Measurements from ENCODE around the gene PHACTR1. TPM values are rescaled to one million over a fixed set of nuclear protein-coding genes. Genes with fewer than 3 reads are reported as not detected.

Gene PHACTR1
- total and polyA plus RNA-seq, 9 of the 15 experiments (the other 6 are each of a cell fraction or from before 2014, with no cell fraction given): 11.5 to 32.6 (median 22.0) TPM

DNA sequence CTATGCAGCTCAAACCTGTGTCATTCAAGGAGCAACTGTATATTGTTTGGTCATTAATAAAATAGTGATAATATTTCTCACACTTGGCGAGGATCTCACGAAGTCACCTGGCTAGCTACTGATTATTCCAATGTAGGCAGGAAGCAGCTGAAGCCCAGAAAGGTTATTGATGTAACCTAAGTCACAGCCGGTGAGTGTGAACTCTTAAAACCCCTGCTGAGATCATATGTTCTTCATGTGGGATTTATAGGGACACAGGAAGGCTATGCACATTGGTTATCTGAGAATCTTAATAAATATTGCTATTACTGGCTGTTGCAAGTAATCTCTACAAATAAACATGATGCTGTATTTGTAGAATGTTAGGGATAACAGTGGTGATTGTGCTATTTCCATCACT, 450.3 kb downstream of the PHACTR1 start:
- H2AFZ ChIP-seq (ENCODE audit: low read depth, low read length): no peak overlapping the region
- WGBS (ENCODE audit: insufficient coverage, low coverage, missing lambda C conversion rate): 0% methylated on average over 3 of the region's 3 CpGs
- TF ChIP-seq NKRF (IDR thresholded peaks at IDR 0.05; ENCODE audit: borderline replicate concordance): no peak
- TF ChIP-seq NFRKB (IDR thresholded peaks at IDR 0.05; ENCODE audit: low read depth): no peak
- TF ChIP-seq ZNF316 (IDR thresholded peaks at IDR 0.05): no peak
- no peak for TF ChIP-seq ZBTB12 (CRISPR knock-in tag; IDR thresholded peaks at IDR 0.05)
- TF ChIP-seq ZNF57 (CRISPR knock-in tag; IDR thresholded peaks at IDR 0.05): no peak
- TF ChIP-seq CBX8 (IDR thresholded peaks at IDR 0.05; ENCODE audit: borderline replicate concordance, extremely low read depth, low read depth, low read length, poor library complexity, severe bottlenecking): no peak
- TF ChIP-seq, protein P1, sequence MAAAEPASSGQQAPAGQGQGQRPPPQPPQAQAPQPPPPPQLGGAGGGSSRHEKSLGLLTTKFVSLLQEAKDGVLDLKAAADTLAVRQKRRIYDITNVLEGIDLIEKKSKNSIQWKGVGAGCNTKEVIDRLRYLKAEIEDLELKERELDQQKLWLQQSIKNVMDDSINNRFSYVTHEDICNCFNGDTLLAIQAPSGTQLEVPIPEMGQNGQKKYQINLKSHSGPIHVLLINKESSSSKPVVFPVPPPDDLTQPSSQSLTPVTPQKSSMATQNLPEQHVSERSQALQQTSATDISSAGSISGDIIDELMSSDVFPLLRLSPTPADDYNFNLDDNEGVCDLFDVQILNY (CRISPR knock-in tag; IDR thresholded peaks at IDR 0.05): no peak
- TF ChIP-seq ZNF134 (CRISPR knock-in tag; conservative IDR thresholded peaks at IDR 0.05): no peak
- ChIA-PET CTCF (ENCODE audit: low intra/inter-chr PET ratio) (no interaction called here), POLR2A (no interaction called here)
- peaks cover 11 to 56% of the 10 kb centered on the region in 2 experiments for H3K27me3 ChIP-seq (ENCODE audit: control insufficient read depth in 2 of 2, insufficient read depth in 2 of 2, low read length in 2 of 2)
- no peaks in the 10 kb centered on the region for H3K79me2 ChIP-seq (ENCODE audit: control insufficient read depth, insufficient read depth, low read length)
- BruUV-seq (replicated peaks): no TSS peak
- H3K9ac ChIP-seq (ENCODE audit: insufficient read depth in 1 of 2, low read depth in 2 of 2, low read length in 2 of 2): no peak overlapping the region
- no peaks in the 10 kb centered on the region for H3K9me1 ChIP-seq (ENCODE audit: control insufficient read depth, insufficient read depth, low read length)
- H3K4me1 ChIP-seq (replicated peaks in 1 of 2; ENCODE audit: control insufficient read depth in 2 of 2, insufficient read depth in 2 of 2, low read length in 2 of 2): no peaks in the 10 kb centered on the region
- no peak for DNase-seq (ENCODE audit: extremely low read depth in 1 of 4, low spot score in 3 of 4)
- in situ Hi-C loops (cut with MboI) (no loop called here), intact Hi-C loops (cut with micrococcal nuclease) (no loop called here)
- no peaks in the 10 kb centered on the region; the same call in 1 of the 2 replicates for H4K20me1 ChIP-seq (replicated peaks; ENCODE audit: control insufficient read depth, insufficient read depth, low read length)
- no peak for ATAC-seq
- H3K9me3 ChIP-seq (replicated peaks; ENCODE audit: control insufficient read depth, insufficient read depth, low read depth, low read length): no peaks in the 10 kb centered on the region
- H3K36me3 ChIP-seq (ENCODE audit: control insufficient read depth, insufficient read depth, low read length): no peaks in the 10 kb centered on the region
- no peak overlapping the region for H3K4me2 ChIP-seq (ENCODE audit: insufficient read depth, low read length)
- no peak for FAIRE-seq
- H3K27ac ChIP-seq (ENCODE audit: extremely low read depth, low read depth, low read length): no peak overlapping the region
- no peak overlapping the region for H3K4me3 ChIP-seq
